ENCODE results near the gene NUP188.

Gene NUP188

DNA sequence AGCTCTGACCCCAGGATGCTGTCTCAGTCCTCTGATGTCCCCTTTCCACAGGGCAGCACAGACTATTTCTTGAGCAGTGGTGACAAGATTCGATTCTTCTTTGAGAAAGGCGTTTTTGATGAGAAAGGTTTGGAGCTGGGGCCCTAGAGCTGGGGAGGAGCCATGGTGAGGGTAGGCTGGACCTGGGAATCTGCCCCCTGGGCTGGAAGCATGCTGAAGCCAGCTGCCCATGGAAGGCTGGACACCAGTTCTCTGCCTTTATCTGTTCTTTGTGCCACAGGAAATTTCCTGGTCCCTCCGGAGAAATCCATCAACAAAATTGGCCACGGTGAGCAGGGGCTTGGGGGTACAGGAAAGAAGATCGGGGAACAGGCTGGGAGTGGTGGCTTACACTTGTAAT lies 13.8 kb upstream of the NUP188 start:
- ChIA-PET CTCF (interaction anchor here (1.2 to 1.4 kb wide), 2 partner anchors 9 to 23 kb away, joined by 3 to 5 read pairs; no protein-coding TSS in a partner anchor), POLR2A (no interaction called here)
- no peak for DNase-seq (ENCODE audit: extremely low spot score)
- TF ChIP-seq, protein P1, sequence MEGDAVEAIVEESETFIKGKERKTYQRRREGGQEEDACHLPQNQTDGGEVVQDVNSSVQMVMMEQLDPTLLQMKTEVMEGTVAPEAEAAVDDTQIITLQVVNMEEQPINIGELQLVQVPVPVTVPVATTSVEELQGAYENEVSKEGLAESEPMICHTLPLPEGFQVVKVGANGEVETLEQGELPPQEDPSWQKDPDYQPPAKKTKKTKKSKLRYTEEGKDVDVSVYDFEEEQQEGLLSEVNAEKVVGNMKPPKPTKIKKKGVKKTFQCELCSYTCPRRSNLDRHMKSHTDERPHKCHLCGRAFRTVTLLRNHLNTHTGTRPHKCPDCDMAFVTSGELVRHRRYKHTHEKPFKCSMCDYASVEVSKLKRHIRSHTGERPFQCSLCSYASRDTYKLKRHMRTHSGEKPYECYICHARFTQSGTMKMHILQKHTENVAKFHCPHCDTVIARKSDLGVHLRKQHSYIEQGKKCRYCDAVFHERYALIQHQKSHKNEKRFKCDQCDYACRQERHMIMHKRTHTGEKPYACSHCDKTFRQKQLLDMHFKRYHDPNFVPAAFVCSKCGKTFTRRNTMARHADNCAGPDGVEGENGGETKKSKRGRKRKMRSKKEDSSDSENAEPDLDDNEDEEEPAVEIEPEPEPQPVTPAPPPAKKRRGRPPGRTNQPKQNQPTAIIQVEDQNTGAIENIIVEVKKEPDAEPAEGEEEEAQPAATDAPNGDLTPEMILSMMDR (IDR thresholded peaks at IDR 0.05; ENCODE audit: control extremely low read depth, extremely low read depth, low read depth, missing control alignments) = no peak

DNA sequence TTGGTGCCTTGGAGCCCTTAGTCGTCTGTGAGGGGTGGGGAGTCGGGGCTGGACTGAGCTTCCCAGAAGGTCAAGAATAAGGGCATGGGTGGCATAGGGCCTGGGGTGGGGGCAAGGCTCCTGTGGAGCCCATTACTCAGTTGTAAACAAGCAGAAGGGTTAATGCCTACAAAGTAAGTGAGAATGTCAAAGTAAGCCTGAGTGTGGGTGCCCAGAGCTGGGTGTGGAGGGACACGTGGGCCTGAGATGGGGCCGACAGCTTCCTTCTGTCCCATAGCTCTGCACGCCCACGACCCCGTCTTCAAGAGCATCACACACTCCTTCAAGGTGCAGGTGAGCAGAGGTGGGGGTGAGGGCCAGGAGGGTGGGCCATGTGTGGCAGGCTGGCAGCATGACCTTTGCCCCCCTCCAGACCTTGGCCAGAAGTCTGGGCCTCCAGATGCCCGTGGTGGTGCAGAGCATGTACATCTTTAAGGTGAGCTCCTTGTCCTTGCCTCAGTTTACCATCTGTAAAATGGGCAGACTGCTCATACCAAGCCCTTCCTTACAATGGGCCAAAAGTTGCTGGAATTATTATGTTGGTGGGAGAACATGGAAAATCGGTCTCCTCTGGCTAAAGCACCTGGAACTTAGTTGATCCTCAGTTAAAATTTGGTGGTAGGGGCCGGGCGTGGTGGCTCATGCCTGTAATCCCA lies 11.2 kb upstream of the NUP188 start:
- TF ChIP-seq, protein P1 (IDR thresholded peaks at IDR 0.05; ENCODE audit: control extremely low read depth, extremely low read depth, low read depth, missing control alignments) = no peak
- POLR2A ChIA-PET = no interaction called here
- CTCF ChIA-PET = interaction anchor here (0.8 to 1.5 kb wide), 3 partner anchors 8 to 574 kb away, joined by 3 to 17 read pairs (median 4); no protein-coding TSS in a partner anchor
- DNase-seq (ENCODE audit: extremely low spot score) = no peak

DNA sequence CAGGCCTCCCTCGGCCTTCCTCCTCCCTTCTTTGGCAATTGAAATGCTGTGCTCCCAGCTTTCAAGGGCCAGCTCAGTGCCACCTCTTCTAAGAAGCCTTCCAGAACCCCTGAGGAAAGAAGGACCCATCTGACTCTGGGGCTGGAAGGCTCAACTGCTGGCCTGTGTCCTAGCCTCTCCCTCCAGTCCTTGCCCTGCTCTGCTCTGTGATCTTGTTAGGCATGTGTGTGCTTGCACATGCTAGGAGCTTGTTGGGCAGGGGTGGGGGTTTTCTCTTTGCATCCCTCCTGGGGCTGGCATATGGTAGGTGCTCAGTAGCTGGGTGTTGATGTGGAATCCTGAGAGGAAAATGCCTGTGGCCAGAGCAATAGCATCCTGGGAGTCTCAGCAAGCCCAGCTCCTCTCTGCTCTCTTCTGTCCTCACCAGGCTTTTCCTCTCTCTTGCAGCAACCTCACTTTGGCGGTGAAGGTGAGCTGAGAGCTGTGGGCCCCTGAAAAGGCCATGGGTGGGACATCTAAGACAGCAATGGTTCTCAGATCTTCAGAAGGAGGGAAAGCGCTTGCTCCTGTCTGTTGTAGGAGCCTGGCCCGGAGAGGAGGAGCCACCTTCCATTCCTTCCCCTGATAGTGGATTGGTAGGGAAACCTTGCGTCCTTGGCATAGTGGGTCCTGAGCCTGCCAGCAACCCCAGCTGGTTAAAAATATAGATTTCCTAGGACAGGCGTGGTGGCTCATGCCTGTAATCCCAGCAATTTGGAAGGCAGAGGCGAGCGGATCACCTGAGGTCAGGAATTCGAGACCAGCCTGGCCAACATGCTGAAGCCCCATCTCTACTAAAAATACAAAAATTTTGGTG lies 10.0 kb upstream of the NUP188 start:
- CTCF ChIA-PET = interaction anchor here (0.8 to 1.5 kb wide), 4 partner anchors 9 to 13 kb away, joined by 3 to 17 read pairs (median 3); no protein-coding TSS in a partner anchor
- DNase-seq (ENCODE audit: extremely low spot score) = no peak
- POLR2A ChIA-PET = interaction anchor here (0.5 kb wide), 1 partner anchor 22 kb away, joined by 4 read pairs; no protein-coding TSS in a partner anchor
- TF ChIP-seq, protein P1 (IDR thresholded peaks at IDR 0.05; ENCODE audit: control extremely low read depth, extremely low read depth, low read depth, missing control alignments) = no peak

DNA sequence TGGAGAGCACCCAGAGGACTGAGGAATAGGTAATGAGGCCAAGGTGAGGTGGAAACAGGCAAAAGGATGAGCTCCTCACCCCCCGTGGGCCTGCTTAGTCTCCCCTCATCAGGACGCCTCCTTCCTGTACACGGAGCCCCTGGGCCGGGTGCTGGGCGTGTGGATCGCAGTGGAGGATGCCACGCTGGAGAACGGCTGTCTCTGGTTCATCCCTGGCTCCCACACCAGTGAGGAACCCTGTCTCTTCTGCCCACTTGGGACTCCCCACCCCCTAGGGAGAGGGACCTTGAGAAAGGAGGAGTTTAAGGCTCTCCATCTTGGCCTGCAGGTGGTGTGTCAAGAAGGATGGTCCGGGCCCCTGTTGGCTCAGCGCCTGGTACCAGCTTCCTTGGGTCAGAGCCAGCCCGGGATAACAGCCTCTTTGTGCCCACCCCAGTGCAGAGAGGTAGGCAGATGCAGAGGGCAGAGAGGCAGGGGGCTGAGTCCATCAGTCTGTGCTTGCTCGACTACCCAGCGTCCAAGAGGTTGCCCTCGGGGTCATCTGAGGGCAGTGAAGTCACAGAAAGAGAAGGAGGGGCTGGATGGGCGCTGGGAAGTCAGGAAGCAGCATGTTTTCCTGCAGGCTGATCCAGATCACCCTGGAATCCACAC lies 7.1 kb upstream of the NUP188 start:
- no peak for DNase-seq (ENCODE audit: extremely low spot score)
- TF ChIP-seq, protein P1 (IDR thresholded peaks at IDR 0.05; ENCODE audit: control extremely low read depth, extremely low read depth, low read depth, missing control alignments) = no peak
- POLR2A ChIA-PET = no interaction called here
- CTCF ChIA-PET = interaction anchor here (1.2 kb wide), 1 partner anchor 10 kb away, joined by 3 read pairs; no protein-coding TSS in a partner anchor

DNA sequence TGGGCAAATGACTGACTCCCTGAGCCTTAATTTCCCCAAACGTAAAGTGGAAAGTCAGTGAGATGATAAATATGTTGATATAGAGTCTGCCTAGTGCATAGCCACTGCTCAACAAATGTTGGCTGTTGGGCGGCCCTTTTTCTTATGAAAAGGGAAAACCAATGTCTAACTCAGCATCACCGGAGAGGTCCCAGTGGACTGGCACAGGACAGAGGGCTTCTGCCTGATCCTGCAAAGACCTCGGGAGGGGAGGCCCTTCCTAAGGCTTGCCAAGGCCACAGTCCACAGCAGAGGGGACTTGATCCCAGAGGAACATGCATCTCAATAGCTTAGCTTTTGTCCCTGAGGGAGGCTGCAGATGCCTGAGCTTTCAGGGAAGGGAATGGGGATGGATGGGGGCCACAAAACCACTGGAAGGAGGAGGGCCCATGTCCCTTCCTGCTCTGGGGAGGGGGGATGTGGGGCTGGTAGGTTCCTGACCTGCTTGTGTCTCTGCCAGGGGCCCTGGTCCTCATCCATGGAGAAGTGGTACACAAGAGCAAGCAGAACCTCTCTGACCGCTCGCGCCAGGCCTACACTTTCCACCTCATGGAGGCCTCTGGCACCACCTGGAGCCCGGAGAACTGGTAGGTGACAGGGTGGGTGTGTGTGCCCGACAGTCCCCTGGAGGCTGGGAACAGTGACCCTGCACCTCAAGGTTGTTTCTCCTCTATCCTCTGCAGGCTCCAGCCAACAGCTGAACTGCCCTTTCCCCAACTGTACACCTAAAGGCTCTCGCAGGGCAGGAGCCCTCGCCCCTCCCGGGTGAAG lies 6.3 kb upstream of the NUP188 start:
- DNase-seq (ENCODE audit: extremely low spot score) = peak; percentile 8
- ChIA-PET CTCF (interaction anchor here (0.8 to 1.2 kb wide), 2 partner anchors 10 to 13 kb away, joined by 3 read pairs; no protein-coding TSS in a partner anchor), POLR2A (no interaction called here)
- TF ChIP-seq, protein P1 (IDR thresholded peaks at IDR 0.05; ENCODE audit: control extremely low read depth, extremely low read depth, low read depth, missing control alignments) = no peak

Measured in GM10248 (cell line).